HG03378 (cell line): Measurements from ENCODE around the gene CCDC175.

Source experiments
- ATAC-seq: cut with Tn5 transposase; IDR thresholded peaks from one replicate; pipeline ENCODE4 v1.9.1; 2021; ENCODE audit warnings: mild to moderate bottlenecking, moderate library complexity; ENCODE audit not compliant: unreplicated experiment

CCDC175 gene

GRCh38 chr14:59483363-59483762 lies 93.2 kb downstream of the CCDC175 start:
- ATAC-seq: no peak

GRCh38 chr14:59482541-59483331 lies 93.9 kb downstream of the CCDC175 start:
- no peak for ATAC-seq

GRCh38 chr14:59481871-59482540 lies 94.6 kb downstream of the CCDC175 start:
- no peak for ATAC-seq

- ATAC-seq: no peak
Observed at GRCh38 chr14:59481407-59481806, 95.2 kb downstream of the CCDC175 start.

GRCh38 chr14:59480166-59480565 lies 96.4 kb downstream of the CCDC175 start:
- ATAC-seq: no peak

- ATAC-seq: no peak
Observed at GRCh38 chr14:59478540-59478939, 98.1 kb downstream of the CCDC175 start.

GRCh38 chr14:59475709-59476108 lies 100.9 kb downstream of the CCDC175 start:
- ATAC-seq: no peak

- no peak for ATAC-seq
Observed at GRCh38 chr14:59474172-59474571, 102.4 kb downstream of the CCDC175 start.

GRCh38 chr14:59465316-59466135 lies 111.1 kb downstream of the CCDC175 start, which contains the start of gene GPR135:
Gene GPR135 (minus strand): TSS chr14:59465380. CDS start chr14:59465226, 154 bp downstream.
- peak; percentile 23 for ATAC-seq

GRCh38 chr14:59464486-59465315 lies 111.9 kb downstream of the CCDC175 start:
- peak; percentile 50 for ATAC-seq

GRCh38 chr14:59463787-59464485 lies 112.7 kb downstream of the CCDC175 start:
- peak; percentile 19 for ATAC-seq

GRCh38 chr14:59461891-59462290 lies 114.7 kb downstream of the CCDC175 start:
- no peak for ATAC-seq

GRCh38 chr14:59460378-59460777 lies 116.2 kb downstream of the CCDC175 start:
- ATAC-seq: no peak

- no peak for ATAC-seq
Observed at GRCh38 chr14:59458486-59458885, 118.1 kb downstream of the CCDC175 start.

GRCh38 chr14:59455411-59455810 lies 121.2 kb downstream of the CCDC175 start:
- ATAC-seq: no peak
